Lung (tissue), 12 donors: ENCODE measurements around the gene PARP14. TPM values are rescaled to one million over a fixed set of nuclear protein-coding genes. Genes with fewer than 3 reads are reported as not detected.
"Not testable (repeated sequence)": the region's sequence is repeated elsewhere in the genome, so short reads cannot be mapped to it uniquely, and the experiment has no call there.

Experiments
- ATAC-seq: fragments of 200-7000 bp; cut with Tn5 transposase; one replicate; pipeline ENCODE4 v1.9.1; 2020; ENCODE audit warnings: moderate number of reproducible peaks; ENCODE audit not compliant: insufficient read depth, low FRiP score
- DNase-seq, 3 donors: peaks; one replicate each; pipeline ENCODE4 v3.0.0-alpha.2; 2013 to 2017
- H3K27ac ChIP-seq, 2 donors: one replicate each; pipeline ENCODE4 v1.5.1; 2013; ENCODE audit warnings: mild to moderate bottlenecking in 2 of 2, moderate library complexity in 2 of 2, control low read depth in 1 of 2, inconsistent platforms in 1 of 2, low read depth in 1 of 2, low read length in 1 of 2
- H3K27me3 ChIP-seq, 3 donors: one replicate each; pipeline ENCODE4 v1.5.1; 2013; ENCODE audit warnings: low read length in 2 of 3; ENCODE audit not compliant: control insufficient read depth in 3 of 3, insufficient read depth in 3 of 3
- H3K36me3 ChIP-seq, 4 donors: one replicate each; pipeline ENCODE4 v1.5.1; 2013; ENCODE audit warnings: low read length in 4 of 4, mild to moderate bottlenecking in 1 of 4, moderate library complexity in 1 of 4; ENCODE audit not compliant: control insufficient read depth in 4 of 4, insufficient read depth in 4 of 4
- H3K4me1 ChIP-seq, 5 donors: one replicate each; pipeline ENCODE4 v1.5.1; 2013; ENCODE audit warnings: low read length in 5 of 5, mild to moderate bottlenecking in 2 of 5, moderate library complexity in 1 of 5; ENCODE audit not compliant: control insufficient read depth in 5 of 5, insufficient read depth in 5 of 5
- H3K4me3 ChIP-seq: one replicate; pipeline ENCODE4 v1.5.1; 2013; ENCODE audit warnings: mild to moderate bottlenecking, control low read depth, moderate library complexity
- H3K9ac ChIP-seq, 2 donors: one replicate each; pipeline ENCODE4 v1.5.1; 2013; ENCODE audit warnings: low read length in 2 of 2, control low read depth in 1 of 2; ENCODE audit not compliant: insufficient read depth in 1 of 2
- H3K9me3 ChIP-seq, 4 donors: one replicate each; pipeline ENCODE4 v1.5.1; 2013; ENCODE audit warnings: low read length in 3 of 4, mild to moderate bottlenecking in 1 of 4, moderate library complexity in 1 of 4; ENCODE audit not compliant: control insufficient read depth in 4 of 4, insufficient read depth in 3 of 4
- WGBS, 2 donors: extraction: QIAGEN DNeasy Blood & Tissue Kit; methylation state at CpG; one replicate each; pipeline ENCODE4 v1.1.7; 2013; 5-methylcytosine and 5-hydroxymethylcytosine counted together
- polyA plus RNA-seq, 2 donors: library from polyadenylated mRNA; stranded (reverse); fragments of 200-250 nt; gene quantifications; one replicate each; pipeline ENCODE4 v1.2.1, GENCODE V29; 2013
- total RNA-seq, 2 donors: library from RNA; depleted of rRNA in 1 of 2; stranded (reverse); fragments of >200 nt in 1 of 2; gene quantifications; one replicate each; pipeline ENCODE4 v1.2.1, GENCODE V29; 2014 to 2021
- TF ChIP-seq, protein P1 (sequence below): IDR thresholded peaks from 2 replicates; pipeline ENCODE4 v1.5.1; 2012; ENCODE audit warnings: mild to moderate bottlenecking; ENCODE audit errors: control extremely low read depth, extremely low read depth
- donor health status: control.
- donor health status: control.
- donor health status: Bipolar disorder and iron deficiency.
- donor health status: healthy.
- donor health status: DM: yes; HTN: yes; CAD: no.

The PARP14 gene
- total and polyA plus RNA-seq, 4 donors, result 25.6 to 118 (median 54.1) TPM

DNA sequence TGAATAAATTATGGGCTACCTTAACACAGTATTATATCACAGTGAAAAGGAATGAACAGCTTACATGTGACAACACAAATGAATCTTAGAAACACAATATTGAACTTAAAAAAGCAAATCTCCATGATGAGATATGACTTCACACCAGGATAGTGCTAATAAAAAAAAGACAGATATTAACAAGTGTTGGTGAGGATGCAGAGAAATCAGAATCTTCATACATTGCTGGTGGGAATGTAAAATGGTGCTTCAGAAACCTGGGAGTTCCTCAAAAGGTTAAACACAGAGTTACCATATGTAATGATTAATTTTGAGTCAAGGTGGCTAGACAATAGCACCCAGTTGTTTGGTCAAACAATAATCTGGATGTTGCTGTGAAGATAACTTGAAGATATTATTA, 61.6 kb downstream of the PARP14 start:
- TF ChIP-seq, protein P1, sequence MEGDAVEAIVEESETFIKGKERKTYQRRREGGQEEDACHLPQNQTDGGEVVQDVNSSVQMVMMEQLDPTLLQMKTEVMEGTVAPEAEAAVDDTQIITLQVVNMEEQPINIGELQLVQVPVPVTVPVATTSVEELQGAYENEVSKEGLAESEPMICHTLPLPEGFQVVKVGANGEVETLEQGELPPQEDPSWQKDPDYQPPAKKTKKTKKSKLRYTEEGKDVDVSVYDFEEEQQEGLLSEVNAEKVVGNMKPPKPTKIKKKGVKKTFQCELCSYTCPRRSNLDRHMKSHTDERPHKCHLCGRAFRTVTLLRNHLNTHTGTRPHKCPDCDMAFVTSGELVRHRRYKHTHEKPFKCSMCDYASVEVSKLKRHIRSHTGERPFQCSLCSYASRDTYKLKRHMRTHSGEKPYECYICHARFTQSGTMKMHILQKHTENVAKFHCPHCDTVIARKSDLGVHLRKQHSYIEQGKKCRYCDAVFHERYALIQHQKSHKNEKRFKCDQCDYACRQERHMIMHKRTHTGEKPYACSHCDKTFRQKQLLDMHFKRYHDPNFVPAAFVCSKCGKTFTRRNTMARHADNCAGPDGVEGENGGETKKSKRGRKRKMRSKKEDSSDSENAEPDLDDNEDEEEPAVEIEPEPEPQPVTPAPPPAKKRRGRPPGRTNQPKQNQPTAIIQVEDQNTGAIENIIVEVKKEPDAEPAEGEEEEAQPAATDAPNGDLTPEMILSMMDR, result no peak
- ATAC-seq, result no peak
- H3K9ac ChIP-seq, result no peak overlapping the region

DNA sequence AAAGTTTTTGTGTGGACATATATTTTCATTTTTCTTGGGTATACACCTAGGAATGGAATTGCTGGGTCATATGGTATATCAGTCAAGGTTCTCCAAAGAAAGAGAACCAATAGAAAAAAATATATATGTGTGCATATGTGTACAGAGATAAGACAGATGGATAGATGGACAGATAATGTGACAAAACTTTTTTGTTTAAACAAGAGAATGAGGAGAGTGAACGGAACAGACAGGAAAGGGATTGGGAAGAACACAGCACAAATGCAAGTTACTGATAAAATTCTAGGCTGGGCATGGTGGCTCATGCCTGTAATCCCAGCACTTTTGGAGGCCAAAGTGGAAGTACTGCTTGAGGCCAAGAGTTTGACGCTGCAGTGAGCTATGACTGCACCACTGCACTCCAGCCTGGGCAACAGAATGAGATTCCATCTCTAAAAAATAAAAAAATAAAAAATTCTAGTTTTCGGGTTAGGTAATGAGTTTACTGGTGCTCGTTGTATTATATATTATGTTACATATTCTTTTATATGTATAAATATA, 63.0 kb downstream of the PARP14 start:
- H3K36me3 ChIP-seq, result peaks cover 8 to 18% (median 11%) of the 10 kb centered on the region in 4 donors
- TF ChIP-seq, protein P1, result no peak
- DNase-seq (no peak), ATAC-seq (no peak)
- no peak overlapping the region for H3K27ac ChIP-seq
- peaks cover 0 to 2% (median 0%) of the 10 kb centered on the region in 4 donors for H3K9me3 ChIP-seq
- no peak overlapping the region for H3K9ac ChIP-seq
- no peaks in the 10 kb centered on the region for H3K4me1 ChIP-seq
- no peak overlapping the region for H3K4me3 ChIP-seq
- 93 to 96% methylated on average over 4 of the region's 4 CpGs for WGBS, 2 donors
- no peaks in the 10 kb centered on the region for H3K27me3 ChIP-seq

More for the DNA sequence above, 61.6 kb downstream of the PARP14 start:
- DNase-seq, result no peak
- Histone ChIP-seq H3K27ac (no peak overlapping the region), H3K36me3 (peaks cover 8 to 18% (median 11%) of the 10 kb centered on the region in 4 donors), H3K4me3 (no peak overlapping the region), H3K27me3 (no peaks in the 10 kb centered on the region), H3K9me3 (peaks cover 0 to 2% (median 0%) of the 10 kb centered on the region in 4 donors), H3K4me1 (no peaks in the 10 kb centered on the region)

DNA sequence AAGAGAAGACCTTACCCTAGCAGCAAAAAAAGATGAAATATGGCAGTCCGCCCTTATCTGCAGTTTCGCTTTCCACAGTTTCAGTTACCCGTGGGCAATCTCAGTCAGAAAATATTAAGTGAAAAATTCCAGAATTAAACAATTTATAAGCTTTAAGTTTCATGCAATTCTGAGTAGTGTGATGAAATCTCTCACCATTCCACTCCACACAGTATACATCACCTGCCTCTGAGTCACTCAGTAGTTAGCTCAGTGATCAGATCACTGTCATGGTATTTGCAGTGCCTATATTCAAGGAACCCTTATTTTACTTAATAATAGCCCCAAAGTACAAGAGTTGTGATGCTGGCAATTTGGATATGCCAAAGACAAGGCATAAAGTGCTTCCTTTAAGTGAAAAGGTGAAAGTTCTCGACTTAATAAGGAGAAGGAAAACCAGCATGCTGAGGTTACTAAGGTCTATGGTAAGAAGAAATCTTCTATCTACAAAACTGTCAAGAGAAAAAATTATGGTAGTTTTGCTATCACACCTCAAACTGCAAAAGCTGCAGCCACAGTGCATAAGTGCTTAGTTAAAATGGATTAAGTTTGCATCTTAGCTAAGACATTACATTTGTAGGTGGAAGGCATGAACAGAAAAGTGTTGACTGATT, 64.9 kb downstream of the PARP14 start:
- H3K27ac ChIP-seq, result no peak overlapping the region
- 94% methylated on average over 4 of the region's 4 CpGs for WGBS, 2 donors
- peaks cover 0 to 2% (median 0%) of the 10 kb centered on the region in 4 donors for H3K9me3 ChIP-seq
- TF ChIP-seq, protein P1, result no peak
- no peaks in the 10 kb centered on the region for H3K4me1 ChIP-seq
- H3K4me3 ChIP-seq, result no peak overlapping the region
- peaks cover 2 to 9% (median 7%) of the 10 kb centered on the region in 4 donors for H3K36me3 ChIP-seq
- no peaks in the 10 kb centered on the region for H3K27me3 ChIP-seq
- no peak for DNase-seq
- no peak for ATAC-seq
- H3K9ac ChIP-seq, result no peak overlapping the region

DNA sequence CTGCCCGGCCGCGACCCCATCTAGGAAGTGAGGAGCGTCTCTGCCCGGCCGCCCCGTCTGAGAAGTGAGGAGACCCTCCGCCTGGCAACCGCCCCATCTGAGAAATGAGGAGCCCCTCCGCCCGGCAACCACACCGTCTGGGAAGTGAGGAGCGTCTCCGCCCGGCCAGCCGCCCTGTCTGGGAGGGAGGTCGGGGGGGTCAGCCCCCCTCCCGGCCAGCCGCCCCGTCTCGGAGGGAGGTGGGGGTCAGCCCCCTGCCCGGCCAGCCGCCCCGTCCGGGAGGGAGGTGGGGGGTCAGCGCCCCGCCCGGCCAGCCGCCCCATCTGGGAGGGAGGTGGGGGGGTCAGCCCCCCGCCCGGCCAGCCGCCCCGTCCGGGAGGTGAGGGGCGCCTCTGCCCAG, 66.7 kb downstream of the PARP14 start:
- not testable (repeated sequence) for DNase-seq, H3K27me3 ChIP-seq, H3K9me3 ChIP-seq, H3K4me3 ChIP-seq, H3K4me1 ChIP-seq, H3K27ac ChIP-seq, ATAC-seq, H3K9ac ChIP-seq, H3K36me3 ChIP-seq
- WGBS, 2 donors, result 93 to 97% methylated on average over 9 to 26 of the region's 35 CpGs
